ENCODE measurements around the gene IGSF22.

Gene IGSF22

GRCh38 chr11:18737642-18738041 lies 11.7 kb upstream of the IGSF22 start:
- no peak overlapping the region for H3K4me2 ChIP-seq (ENCODE audit: low read depth, low read length)
- peaks cover 8% of the 10 kb centered on the region; the same call in 1 of the 2 replicates for H3K4me1 ChIP-seq (ENCODE audit: low read length)
- TF ChIP-seq CTCF (IDR thresholded peaks at IDR 0.05; ENCODE audit: low read length) (no peak), EZH2 (optimal IDR thresholded peaks at IDR 0.05; ENCODE audit: low read depth, low read length) (no peak), EZH2phosphoT487 (IDR thresholded peaks at IDR 0.05; ENCODE audit: low read length) (no peak)
- H3K9me2 ChIP-seq (replicated peaks; ENCODE audit: insufficient read depth, low read length), result no peaks in the 10 kb centered on the region
- H3K79me2 ChIP-seq (ENCODE audit: low read length), result no peaks in the 10 kb centered on the region
- H3K4me3 ChIP-seq (ENCODE audit: low read length), result no peak overlapping the region
- H3K27me3 ChIP-seq (replicated peaks; ENCODE audit: insufficient read depth, low read length), result no peaks in the 10 kb centered on the region
- no peak for DNase-seq
- H3K9me3 ChIP-seq (replicated peaks; ENCODE audit: insufficient read depth, low read length), result no peaks in the 10 kb centered on the region
- H3F3A ChIP-seq (ENCODE audit: insufficient read depth, low read length), result no peaks in the 10 kb centered on the region
- no peak overlapping the region for H3K27ac ChIP-seq (ENCODE audit: low read length)
- H3K36me3 ChIP-seq (replicated peaks; ENCODE audit: insufficient read depth, low read length), result no peaks in the 10 kb centered on the region
- H3K9ac ChIP-seq (ENCODE audit: low read length), result no peak overlapping the region
- H4K20me1 ChIP-seq (ENCODE audit: insufficient read depth, low read length), result no peaks in the 10 kb centered on the region
- no peak overlapping the region for H2AFZ ChIP-seq (ENCODE audit: low read length)

GRCh38 chr11:18736590-18737148 lies 10.7 kb upstream of the IGSF22 start:
- H3K4me3 ChIP-seq (ENCODE audit: low read length), result no peak overlapping the region
- DNase-seq, result no peak
- H3K27ac ChIP-seq (ENCODE audit: low read length), result no peak overlapping the region
- no peak overlapping the region for H2AFZ ChIP-seq (ENCODE audit: low read length)
- TF ChIP-seq EZH2 (optimal IDR thresholded peaks at IDR 0.05; ENCODE audit: low read depth, low read length) (no peak), CTCF (IDR thresholded peaks at IDR 0.05; ENCODE audit: low read length) (no peak), EZH2phosphoT487 (IDR thresholded peaks at IDR 0.05; ENCODE audit: low read length) (no peak)
- H3K9me3 ChIP-seq (replicated peaks; ENCODE audit: insufficient read depth, low read length), result no peaks in the 10 kb centered on the region
- H3K9ac ChIP-seq (ENCODE audit: low read length), result no peak overlapping the region
- H3K27me3 ChIP-seq (replicated peaks; ENCODE audit: insufficient read depth, low read length), result no peaks in the 10 kb centered on the region
- H3F3A ChIP-seq (ENCODE audit: insufficient read depth, low read length), result no peaks in the 10 kb centered on the region
- H3K9me2 ChIP-seq (replicated peaks; ENCODE audit: insufficient read depth, low read length), result no peaks in the 10 kb centered on the region
- no peaks in the 10 kb centered on the region for H3K79me2 ChIP-seq (ENCODE audit: low read length)
- no peak overlapping the region for H3K4me2 ChIP-seq (ENCODE audit: low read depth, low read length)
- H4K20me1 ChIP-seq (ENCODE audit: insufficient read depth, low read length), result no peaks in the 10 kb centered on the region
- H3K4me1 ChIP-seq (ENCODE audit: low read length), result peaks cover 8% of the 10 kb centered on the region; the same call in 1 of the 2 replicates
- no peaks in the 10 kb centered on the region for H3K36me3 ChIP-seq (replicated peaks; ENCODE audit: insufficient read depth, low read length)

- Histone ChIP-seq H3K27me3 (replicated peaks; ENCODE audit: insufficient read depth, low read length) (no peaks in the 10 kb centered on the region), H3K9ac (ENCODE audit: low read length) (no peak overlapping the region), H3K4me1 (ENCODE audit: low read length) (peaks cover 13% of the 10 kb centered on the region; the same call in 1 of the 2 replicates), H3K9me2 (replicated peaks; ENCODE audit: insufficient read depth, low read length) (no peaks in the 10 kb centered on the region), H3K9me3 (replicated peaks; ENCODE audit: insufficient read depth, low read length) (no peaks in the 10 kb centered on the region), H2AFZ (ENCODE audit: low read length) (no peak overlapping the region), H3K4me3 (ENCODE audit: low read length) (no peak overlapping the region), H3K4me2 (ENCODE audit: low read depth, low read length) (no peak overlapping the region), H3K36me3 (replicated peaks; ENCODE audit: insufficient read depth, low read length) (no peaks in the 10 kb centered on the region), H4K20me1 (ENCODE audit: insufficient read depth, low read length) (no peaks in the 10 kb centered on the region), H3K79me2 (ENCODE audit: low read length) (no peaks in the 10 kb centered on the region), H3K27ac (ENCODE audit: low read length) (no peak overlapping the region), H3F3A (ENCODE audit: insufficient read depth, low read length) (no peaks in the 10 kb centered on the region)
- no peak for DNase-seq
- TF ChIP-seq CTCF (IDR thresholded peaks at IDR 0.05; ENCODE audit: low read length), result no peak
- TF ChIP-seq EZH2phosphoT487 (IDR thresholded peaks at IDR 0.05; ENCODE audit: low read length), result no peak
- TF ChIP-seq EZH2 (optimal IDR thresholded peaks at IDR 0.05; ENCODE audit: low read depth, low read length), result no peak
These were observed 7.2 kb upstream of the IGSF22 start for GRCh38 chr11:18733202-18733601.
